Measurements from ENCODE around the gene KDM2A.
A peak's percentile ranks its signal among the peaks of the same experiment; 100 is the strongest.
"Not testable (repeated sequence)": the region's sequence is repeated elsewhere in the genome, so short reads cannot be mapped to it uniquely, and the experiment has no call there.

The KDM2A gene

DNA sequence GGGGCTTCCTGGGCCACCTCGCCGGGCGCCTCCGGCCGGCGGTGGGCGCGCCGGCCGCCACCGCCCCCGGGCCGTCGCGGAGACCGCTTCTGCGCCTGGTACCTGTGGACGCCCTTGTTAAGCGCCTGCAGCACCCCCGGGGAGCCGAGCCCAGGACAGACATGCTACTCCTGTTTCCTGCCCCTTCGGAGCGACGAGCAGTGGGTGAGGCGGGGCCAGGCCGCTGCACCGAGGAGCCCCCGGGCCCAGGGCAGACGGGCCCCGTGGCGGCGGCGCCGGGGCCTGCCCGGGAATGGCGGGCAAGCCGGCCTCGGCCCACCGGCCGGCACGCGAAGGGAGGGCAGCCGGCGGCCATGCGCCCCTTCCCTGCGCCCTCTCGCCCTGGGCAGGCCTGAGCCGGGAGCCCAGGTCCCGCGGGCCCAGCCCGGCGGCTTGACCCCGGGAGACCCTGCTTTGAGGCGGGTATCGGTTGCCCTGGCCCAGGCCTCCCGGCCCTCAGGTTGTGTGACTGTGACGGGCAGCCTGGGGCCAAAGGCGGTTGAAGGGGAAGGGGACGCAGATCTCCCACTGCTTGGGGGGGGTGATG is 789 bp upstream of the KDM2A start:
- peak; percentile 58 for DNase-seq

DNA sequence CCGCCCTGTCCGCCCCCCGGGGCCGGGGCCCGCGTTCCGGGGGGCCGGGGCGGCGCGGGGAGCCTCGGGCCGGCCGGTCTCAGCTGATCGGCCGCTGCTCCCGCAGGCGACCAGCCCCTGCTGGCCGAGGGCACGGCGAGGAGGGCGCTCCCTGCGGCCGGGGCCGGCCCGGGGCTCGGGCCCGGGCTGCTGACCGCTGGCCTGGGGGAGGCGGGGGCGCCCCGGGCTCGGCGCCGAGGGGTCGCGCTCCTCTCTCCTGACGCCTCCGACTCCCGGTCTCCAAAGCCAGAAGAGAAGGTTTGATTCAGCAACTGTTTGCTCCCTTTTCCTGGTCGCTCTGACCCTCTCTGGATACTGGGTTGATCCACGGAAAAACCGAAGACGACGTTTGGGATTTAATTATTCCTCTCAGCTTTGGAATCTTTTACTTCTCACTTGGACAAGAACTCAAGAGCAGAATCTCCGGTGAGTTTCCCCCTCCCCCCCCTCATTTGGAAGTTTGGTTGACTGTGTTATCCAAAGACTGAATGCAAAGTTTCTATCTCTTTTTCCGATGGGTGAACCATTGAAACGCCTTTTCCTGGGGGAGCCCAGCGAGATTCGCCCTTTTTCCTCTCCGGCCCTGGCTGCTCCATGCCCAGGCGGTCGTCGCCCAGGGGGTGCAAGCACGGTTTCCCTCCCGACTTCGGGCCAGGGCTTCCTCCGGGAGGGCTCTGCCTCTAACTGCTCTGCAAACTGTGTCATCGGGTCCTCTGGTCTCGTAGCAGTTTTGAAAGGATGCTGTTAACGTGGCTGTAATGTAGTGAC is 725 bp downstream of the KDM2A start:
- peak; percentile 55 for DNase-seq

DNA sequence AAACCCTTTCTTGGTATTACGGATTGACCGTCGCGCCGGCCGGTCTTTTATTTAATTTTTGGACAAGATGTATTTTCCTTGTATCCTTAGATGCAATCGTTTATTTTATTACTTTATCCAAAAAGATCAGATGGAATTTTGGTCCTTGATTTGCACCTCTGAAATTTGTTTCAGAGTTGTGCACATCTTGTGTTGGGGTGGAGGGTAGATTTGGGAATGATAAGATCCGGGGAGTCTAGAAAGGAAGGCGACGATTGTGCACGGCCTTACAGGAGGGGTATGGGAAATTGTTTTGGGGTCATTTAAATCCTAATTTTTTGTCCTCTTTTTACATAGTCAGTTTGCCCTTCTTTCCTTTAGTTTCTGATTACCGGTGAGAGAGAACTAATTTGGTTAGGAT is 1.4 kb downstream of the KDM2A start:
- no peak for DNase-seq

DNA sequence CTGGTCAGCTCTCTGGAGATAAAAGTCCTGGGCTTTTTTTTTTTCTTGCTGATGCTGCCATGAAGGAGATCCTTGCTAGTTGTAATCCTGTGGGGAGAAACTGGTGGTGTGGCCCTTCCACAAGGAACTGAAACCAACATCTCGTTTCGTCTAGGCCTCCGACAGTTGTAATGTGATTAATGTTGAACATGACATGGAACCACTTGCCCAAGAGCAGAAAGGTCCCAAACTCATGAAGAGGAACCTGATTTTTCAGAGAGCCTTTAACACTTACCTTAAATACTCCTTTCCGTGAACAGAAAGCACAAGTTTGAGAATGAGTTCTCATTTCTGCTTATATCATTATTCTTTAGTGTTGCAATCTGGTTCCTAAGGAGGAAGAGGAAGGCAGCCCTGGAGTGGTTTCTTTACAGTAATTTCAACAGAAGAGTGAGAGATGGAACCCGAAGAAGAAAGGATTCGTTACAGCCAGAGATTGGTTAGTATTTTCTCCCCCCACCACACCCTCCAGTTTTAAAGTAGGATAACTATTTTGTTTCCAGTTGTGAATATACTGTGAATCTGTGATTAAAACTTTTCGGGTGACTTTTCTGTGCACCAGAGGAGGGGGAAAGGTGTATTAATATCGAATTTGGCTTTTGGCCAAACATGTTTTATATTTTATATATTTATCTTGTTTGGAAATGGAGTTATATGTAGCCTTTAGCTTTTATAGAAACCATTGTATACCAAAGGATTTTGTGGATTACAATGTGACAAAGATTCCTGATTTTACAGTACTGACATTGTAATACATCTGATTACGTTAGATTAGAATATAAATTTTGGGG is 2.0 kb downstream of the KDM2A start:
- no peak for DNase-seq

DNA sequence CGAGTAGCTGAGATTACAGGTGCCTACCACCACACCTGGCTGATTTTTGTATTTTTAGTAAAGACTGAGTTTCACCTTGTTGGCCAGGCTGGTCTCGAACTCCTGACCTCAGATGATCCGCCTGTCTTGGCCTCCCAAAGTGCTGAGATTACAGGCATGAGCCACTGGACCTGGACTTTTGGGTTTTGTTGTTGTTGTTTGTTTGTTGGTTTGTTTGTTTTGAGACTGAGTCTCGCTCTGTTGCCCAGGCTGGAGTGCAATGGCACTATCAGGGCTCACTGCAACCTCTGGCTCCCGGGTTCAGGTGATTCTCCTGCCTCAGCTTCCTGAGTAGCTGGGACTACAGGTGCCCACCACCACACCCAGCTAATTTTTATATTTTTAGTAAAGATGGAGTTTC is 4.7 kb downstream of the KDM2A start:
- DNase-seq, result not testable (repeated sequence)

DNA sequence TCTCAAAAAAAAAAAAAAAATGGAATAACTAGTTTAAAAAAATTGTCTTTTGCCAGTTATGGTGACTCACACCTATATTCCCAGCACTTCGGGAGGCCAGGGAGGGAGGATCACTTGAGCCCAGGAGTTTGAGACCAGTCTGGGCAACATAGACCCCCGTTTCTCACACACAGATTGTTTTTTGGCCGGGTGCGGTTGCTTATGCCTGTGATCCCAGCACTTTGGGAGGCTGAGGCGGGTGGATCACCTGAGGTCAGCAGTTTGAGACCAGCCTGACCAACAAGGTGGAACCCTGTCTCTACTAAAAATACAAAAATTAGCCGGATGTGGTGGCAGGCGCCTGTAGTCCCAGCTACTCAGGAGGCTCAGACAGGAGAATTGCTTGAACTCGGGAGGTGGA is 7.2 kb downstream of the KDM2A start:
- not testable (repeated sequence) for DNase-seq

DNA sequence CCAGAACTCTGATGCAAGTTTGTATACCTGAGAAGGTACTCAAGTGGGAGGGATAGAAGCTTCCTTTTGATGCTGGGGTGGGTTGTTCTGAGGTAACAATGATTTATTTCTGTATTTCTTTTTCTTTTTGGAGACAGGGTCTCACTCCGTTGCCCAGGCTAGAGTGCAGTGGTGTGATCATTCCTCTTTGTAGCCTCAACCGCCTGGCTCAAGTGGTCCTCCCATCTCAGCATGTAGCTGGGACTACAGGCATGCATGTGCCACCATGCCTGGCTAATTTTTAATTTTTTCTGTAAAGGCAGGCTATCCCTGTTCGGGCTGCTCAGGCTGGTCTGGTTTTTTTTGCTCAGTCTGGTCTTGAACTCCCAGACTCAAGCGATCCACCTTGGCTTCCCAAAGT is 7.9 kb downstream of the KDM2A start:
- DNase-seq, result no peak

DNA sequence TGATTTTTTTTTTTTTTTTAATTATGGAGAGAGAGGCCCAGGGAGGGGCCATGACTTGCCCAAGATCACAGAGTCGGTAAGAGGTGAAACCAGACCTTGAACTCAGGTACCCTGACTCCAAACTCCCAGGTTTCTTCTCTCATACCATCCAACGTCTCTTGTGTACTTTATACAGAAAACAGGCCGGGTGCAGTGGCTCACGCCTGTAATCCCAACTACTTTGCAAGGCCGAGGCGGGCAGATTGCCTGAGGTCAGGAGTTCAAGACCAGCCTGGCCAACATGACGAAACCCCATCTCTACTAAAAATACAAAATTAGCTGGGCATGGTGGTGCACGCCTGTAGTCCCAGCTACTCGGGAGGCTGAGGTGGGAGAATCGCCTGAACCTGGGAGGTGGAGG is 11.8 kb downstream of the KDM2A start:
- not testable (repeated sequence) for DNase-seq

DNA sequence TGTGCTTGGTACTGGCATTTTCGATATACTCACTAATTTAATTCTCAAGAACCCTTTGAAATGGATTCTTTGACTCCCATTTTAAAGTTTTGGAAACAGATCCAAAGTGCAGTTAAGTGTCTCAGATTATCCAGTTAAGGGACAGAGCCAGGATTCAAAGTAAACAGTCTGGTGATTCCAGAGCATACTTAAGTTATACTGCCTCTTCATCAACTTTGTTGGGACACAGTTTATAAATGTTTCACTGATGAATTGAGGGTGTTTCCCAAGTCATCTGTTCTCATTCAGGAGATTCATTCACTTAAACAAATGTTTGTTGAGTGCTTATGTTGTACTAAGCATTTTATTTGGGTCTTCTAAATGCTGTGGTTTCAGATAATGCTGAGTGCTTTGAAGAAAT is 17.1 kb downstream of the KDM2A start:
- no peak for DNase-seq

DNA sequence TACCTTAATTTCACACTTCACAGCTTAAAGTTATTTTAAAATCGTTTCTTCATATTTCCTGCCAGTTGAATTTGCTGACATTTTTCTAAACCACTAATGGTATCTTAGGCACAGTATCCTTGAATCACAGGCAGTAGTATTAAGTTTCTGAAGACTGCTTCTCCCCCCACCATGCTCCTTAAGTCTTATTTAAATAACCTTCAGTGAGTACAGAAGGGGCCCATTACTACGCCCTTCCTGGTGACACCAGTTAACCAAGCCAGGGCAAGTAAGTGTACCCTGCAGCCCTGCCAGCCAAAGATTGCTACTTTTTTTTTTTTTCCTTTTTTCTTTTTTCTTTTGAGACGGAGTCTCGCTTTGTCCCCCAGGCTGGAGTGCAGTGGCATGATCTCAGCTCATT is 19.9 kb downstream of the KDM2A start:
- no peak for DNase-seq

DNA sequence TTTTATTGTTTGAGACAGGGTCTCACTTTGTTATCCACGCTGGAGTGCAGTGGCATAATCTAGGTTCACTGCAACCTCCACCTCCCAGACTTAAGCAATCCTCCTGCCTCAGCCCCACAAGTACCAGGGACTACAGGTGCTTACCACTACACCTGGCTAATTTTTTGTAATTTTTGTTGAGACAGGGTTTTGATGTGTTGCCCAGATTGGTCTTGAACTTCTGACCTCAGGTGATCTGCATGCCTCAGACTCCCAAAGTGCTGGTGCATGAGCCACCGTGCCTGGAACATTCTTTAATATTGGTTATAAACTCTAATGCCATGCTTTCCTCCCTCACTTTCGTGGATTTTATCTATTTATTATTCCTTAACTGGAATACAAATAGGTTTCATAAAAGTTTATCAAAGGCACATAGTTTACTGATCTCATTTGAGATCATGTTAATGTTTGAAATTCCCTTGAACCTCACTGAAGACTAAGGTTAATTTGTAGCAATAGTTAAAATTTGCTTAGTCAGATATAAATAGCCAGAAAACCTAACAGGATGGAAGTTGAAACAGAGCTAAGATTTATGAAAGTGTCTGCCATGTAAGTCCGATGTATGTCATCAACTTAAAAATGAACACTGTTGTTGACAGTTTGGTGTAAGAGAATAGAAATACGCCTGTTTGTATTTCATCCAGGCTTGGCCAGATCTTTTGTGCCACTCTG is 27.6 kb downstream of the KDM2A start:
- no peak for DNase-seq

DNA sequence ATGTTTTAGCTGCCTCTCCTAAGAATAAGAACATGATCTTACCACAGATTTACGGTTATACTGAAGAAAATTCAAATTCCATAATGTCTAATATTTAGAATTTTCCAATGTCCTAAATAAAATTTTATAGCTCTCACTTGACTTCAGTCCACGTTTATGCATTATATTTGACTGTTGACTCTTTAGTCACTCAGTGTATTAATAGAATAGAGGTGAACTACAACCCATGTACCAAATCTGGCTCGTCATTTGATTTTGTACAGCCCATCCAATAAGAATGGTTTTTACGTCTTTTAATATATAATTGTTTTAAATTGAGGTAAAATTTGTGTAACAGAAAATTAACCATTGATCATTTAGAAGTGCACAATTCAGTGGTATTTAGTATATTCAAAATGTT is 34.9 kb downstream of the KDM2A start:
- DNase-seq, result no peak

DNA sequence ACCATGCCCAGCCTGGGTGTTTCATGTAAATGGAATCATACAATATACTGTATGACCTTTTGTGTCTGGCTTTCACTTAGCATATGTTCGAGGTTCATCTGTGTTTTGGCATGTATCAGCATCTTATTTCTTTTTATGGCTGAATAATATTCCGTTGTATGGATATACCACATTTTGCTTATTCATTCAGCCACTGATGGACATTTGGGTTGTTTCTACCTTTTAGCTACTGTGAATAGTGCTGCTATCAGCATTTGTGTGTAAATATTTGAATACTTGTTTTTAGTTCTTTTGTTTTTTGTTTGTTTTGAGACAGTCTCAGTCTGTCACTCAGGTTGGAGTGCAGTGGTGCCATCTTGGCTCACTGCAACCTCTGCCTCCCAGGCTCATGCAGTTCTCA is 35.7 kb downstream of the KDM2A start:
- DNase-seq, result no peak

DNA sequence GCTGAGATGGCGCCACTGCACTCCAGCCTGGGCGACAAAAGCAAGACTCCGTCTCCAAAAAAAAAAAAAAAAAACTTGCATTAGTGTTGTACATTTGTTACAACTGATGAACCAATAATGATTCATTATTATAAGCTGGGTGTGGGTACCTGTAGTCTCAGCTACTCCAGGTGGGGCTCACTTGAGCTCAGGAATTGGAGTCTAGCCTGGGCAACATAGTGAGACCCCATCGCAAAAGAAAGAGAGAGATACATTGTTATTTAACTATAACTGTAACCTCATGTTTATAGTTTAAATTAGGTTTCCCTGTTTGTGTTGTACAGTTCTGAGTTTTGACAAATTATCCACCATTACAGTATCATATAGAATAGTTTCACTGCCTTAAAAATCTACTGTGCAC is 38.6 kb downstream of the KDM2A start:
- no peak for DNase-seq

DNA sequence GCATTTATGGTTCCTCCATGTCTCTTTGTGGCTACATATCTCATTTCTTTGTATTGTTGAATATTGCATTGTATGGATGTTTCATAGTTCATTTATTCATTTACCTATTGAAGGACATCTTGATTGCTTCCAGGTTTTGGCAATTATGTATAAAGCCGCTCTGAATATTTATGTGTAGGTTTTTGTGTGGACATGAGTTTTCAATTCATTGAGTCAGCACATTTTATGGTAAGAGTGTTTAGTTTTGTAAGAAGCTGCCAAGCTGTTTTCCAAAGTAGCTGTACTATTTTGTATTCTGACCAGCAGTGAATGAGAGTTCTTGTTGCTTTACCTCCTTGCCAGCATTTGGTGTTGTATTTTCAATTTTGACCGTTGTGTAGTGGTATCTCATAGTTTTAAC is 39.2 kb downstream of the KDM2A start:
- no peak for DNase-seq

DNA sequence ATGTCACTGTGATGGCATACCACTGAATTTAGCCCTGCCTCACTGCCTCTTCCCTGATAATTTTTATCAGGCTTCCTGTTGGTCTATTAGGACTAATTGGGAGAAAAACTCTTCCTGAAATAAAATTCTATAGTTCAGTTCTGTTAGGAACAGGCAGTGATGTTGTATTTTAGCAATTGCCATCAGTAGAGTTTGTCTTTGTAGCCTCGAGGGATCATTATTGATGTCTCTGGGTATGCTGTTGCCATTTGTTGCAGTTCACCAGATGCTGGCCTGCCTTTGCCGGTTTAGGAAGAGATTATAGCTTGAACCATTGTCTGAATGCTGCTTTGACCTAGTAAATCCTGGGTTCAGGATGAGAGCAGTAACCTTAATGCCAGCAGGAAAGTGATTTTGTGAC is 41.0 kb downstream of the KDM2A start:
- no peak for DNase-seq

DNA sequence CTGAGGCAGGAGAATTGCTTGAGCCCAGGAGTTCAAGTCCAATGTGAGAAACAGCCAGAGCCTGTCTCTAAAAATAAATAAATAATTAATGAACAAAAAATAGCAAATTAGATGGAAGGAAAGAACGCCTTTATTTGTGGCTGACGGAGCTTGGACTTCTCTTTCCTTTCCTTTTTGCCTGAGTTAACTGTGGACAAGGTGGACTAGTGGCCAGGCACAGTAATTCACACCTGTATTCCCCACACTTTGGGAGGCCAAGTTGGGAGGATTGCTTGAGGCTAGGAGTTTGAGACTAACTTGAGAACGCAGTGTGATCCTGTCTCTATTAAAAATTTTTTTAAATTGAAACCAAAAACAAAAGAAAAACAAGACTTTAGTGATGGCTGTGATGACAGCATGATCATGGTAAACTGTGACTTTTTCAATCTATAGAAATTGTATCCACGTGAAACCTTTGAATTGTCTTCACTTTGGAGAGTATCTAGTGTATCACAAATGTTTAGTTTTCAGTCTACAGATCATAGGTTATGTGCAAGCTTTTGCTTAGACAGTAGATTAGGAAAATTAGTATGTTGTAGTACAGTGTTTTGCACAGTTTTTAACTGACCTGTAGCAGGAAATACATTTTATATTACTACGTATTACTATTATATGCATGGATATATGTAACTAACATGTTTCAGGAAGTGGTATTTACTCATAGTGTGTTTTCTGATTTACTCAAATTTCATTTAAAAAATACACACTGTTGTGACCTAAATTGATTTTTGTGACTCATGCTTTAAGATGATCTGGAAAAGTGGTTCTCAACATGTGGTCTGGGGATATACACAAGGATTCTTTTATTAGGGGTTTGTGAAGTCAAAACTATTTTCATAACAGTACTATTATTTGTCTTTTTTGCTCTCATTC is 42.1 kb downstream of the KDM2A start:
- DNase-seq, result no peak

DNA sequence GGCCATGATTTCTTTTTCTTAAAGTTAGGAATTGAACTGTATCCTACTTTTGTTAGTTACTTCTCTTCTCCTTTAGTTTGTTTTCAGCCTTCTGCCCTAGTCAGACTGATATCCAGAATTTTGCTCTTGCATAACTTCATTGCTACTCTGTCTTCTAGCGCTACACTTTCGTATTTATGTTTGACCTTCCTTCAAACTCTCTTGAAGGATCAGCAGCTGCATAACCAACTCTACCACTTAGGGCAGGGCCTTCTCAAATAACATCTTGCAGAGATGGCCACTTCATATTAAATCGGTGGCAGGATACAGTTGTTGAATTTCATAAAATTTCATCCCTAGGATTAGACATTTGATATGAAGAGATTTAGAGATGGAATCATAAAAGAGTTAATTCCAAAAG is 43.9 kb downstream of the KDM2A start:
- DNase-seq, result no peak

DNA sequence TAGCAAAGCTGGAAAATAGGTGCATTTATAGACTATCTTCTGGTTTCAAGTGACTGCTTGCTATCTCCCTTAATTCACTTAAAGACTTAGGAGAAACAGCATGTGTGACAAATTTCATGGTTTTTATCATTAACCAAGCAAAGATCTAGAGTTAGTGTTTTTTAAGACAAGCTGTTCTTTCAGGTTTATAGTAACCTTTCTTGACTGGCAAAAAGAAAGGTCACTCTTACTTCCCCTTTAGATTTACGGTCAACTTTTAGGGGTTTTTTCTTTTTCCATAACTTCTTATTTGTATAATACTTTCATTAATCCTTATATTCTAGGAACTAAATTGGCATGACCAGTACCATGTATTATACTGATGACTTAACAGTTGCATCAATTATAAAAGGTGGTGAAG is 46.6 kb downstream of the KDM2A start:
- no peak for DNase-seq

DNA sequence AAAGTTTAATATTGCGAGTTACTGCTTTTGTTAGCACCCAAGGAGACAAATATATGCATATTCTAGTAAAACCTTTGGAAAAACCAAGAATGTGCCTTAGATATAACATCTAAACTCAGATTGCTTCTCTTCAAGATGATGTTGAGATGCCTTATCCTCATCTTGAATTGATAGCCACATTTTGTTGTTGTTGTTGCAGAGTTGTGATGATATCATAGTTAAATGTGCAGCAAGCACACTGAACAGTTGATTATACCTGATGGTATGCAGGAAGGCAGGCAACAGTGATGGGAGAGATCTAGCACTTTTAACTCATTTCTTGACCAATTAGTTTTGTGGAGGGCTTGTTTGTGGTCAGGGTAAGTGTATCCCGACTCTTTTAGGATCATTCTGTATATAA is 48.0 kb downstream of the KDM2A start:
- no peak for DNase-seq

DNA sequence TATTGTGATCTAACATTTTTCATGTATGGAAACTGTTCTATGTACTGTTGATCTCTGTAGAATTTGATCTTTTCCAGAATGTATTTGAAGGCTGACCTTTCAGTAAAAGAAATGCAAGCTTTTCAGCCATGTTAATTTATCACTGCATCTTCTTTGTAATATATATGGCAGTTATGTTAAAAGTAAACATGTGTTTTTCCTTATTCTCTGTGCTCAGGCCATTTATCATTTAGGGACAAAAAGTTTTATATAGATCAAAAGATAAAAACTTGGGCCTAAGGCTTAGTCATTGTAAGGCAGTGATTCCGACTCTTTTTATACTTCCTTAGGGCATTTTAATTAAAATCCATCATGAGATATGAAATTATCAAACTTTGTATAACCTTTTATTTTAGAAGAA is 48.7 kb downstream of the KDM2A start:
- no peak for DNase-seq

DNA sequence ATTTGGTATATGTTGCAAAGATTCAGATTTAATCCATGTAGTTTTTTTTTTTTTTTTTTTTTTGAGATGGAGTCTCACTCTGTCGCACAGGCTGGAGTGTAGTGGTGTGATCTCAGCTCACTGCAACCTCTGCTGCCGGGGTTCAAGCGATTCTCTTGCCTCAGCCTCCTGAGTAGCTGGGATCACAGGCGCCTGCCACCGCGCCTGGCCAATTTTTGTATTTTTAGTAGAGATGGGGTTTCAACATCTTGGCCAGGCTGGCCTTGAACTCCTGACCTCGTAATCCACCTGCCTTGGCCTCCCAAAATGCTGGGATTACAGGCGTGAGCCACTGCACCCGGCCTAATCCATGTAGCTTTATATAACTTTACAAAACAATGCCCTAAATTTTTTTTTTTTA is 49.8 kb downstream of the KDM2A start:
- DNase-seq, result not testable (repeated sequence)
